Fibroblast of villous mesenchyme (primary cell): ENCODE data around the gene SUB1. TPM values are rescaled to one million over a fixed set of nuclear protein-coding genes. Genes with fewer than 3 reads are reported as not detected.

Experiments used
- DNase-seq: peaks from one replicate; pipeline ENCODE4 v3.0.0-alpha.2; 2010; ENCODE audit warnings: low read depth
- H3K4me3 ChIP-seq: 2 replicates; pipeline ENCODE4 v1.5.1; 2011; ENCODE audit warnings: low read depth, mild to moderate bottlenecking, low read length
- CTCF ChIP-seq: IDR thresholded peaks from 2 replicates; pipeline ENCODE4 v1.5.1; 2012; ENCODE audit warnings: low read depth, mild to moderate bottlenecking, low read length; ENCODE audit not compliant: insufficient read depth
- total RNA-seq: library from RNA; depleted of rRNA; stranded (reverse); fragments of >200 nt; gene quantifications from 2 replicates; pipeline ENCODE4 v1.2.3, GENCODE V29; 2012

SUB1 gene
- total RNA-seq, 1 donor = 142 TPM

GRCh38 chr5:32583582-32584232 is 1.6 kb upstream of the SUB1 start:
- H3K4me3 ChIP-seq = no peak overlapping the region
- no peak for DNase-seq
- TF ChIP-seq CTCF = no peak

DNA sequence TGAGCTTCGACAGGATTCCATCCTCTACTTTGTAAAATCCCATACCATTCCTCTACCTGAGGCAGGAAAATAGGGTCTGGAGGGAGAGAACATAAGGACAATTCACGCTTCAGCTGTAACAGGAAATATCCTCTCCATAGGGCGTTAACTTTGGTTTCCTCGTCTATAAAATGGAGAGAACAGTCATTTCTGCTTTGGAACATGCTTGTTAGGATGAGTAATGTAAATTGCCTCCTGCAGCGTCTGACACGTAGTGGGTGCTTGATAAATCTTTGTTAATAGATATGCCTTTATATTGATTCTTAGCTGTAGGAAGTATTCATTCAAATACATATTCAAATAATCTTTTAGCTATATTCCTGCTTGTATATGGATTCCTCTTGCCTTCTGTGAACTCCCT is 711 bp upstream of the SUB1 start:
- no peak for DNase-seq
- H3K4me3 ChIP-seq = no peak overlapping the region
- TF ChIP-seq CTCF = no peak

DNA sequence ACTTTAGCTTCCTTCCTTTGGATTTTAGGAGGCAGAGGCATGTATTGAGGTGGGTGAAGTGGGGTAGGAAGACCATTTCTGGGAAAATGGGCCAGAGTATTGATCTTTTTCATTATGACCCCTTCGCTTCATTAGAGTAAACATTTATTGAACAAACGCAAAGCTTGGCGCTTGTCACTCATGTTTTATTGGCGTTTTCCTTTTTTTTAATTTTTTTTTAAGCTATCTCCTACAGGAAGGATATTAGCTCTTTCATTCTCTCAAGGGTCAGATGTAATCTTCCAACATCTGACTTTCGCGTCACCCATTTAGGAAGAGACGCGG is 273 bp upstream of the SUB1 start:
- DNase-seq = no peak
- peak overlapping the region; percentile 96 for H3K4me3 ChIP-seq
- no peak for TF ChIP-seq CTCF

- peak overlapping the region; percentile 96 for H3K4me3 ChIP-seq
- no peak for DNase-seq
- TF ChIP-seq CTCF = no peak
These were observed 881 bp downstream of the SUB1 start for GRCh38 chr5:32586276-32586599.

DNA sequence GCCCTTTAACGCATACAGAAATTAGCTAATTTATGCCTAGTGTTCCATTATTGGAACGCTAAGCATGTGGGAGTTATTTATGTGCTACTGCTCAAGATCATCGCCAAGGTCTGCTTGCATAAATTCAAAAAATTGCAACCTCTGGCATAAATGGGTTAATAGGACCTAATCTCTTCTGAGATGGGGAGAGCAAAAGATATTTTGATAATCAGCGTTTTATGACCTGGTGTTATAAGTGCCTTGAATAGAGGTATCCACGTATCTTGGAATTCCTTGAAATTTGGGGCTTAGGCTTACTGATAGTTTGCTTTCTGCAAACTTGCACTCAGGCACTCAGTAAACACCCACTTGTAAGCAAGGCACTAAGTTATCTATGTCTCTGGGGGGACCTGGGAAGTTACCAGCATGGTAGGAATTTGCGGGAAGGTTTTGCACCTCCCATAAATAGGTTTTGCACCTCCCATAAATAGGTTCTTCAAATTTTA is 1.8 kb downstream of the SUB1 start:
- no peak for DNase-seq
- no peak for TF ChIP-seq CTCF

GRCh38 chr5:32589416-32589815 is 4.1 kb downstream of the SUB1 start:
- TF ChIP-seq CTCF = no peak
- no peak overlapping the region for H3K4me3 ChIP-seq
- DNase-seq = no peak

More for the DNA sequence above, 1.8 kb downstream of the SUB1 start:
- H3K4me3 ChIP-seq = peak overlapping the region; percentile 96
